ENCODE measurements around the gene GARNL3.

GARNL3 gene

DNA sequence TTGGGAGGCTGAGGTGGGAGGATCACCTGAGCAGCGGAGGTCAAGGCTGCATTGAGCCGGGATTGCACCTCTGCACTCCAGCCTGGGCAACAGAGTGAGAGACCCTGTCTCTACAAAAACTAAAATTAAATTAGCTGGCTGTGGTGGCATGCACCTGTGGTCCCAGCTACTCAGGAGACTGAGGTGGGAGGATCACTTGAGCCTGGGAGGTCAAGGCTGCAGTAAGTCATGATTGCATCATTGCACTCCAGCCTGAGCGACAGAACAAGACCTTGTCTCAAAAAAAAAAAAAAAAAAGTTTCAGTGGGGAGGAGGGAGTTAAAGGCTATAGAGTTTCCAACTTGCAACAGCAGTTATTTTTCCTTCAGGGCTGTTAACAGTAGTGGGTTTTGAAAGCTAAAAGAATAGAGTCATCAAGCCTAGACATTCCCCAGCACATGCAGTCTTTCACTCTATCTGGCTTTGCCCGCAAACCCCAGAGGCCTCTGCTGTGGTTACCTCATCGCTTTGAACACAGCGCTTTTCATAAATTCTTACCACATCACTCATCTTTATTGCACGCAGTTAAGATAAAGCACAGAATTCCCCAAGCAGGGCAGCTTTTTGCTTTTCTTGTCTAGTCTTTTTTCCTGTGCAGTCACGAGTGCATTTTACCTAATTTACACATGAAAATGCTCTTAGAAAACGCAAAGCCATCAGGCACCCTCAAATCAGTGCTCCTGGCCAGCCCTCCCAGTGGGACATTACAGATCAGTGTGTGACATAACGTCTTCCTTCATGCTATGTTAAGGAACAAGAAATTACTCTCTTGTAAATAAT lies 123.7 kb downstream of the GARNL3 start:
- Histone ChIP-seq H3K27ac (peak overlapping the region in 1 of 2 donors; percentile 56), H3K4me3 (no peak overlapping the region)
- TF ChIP-seq, protein P1, sequence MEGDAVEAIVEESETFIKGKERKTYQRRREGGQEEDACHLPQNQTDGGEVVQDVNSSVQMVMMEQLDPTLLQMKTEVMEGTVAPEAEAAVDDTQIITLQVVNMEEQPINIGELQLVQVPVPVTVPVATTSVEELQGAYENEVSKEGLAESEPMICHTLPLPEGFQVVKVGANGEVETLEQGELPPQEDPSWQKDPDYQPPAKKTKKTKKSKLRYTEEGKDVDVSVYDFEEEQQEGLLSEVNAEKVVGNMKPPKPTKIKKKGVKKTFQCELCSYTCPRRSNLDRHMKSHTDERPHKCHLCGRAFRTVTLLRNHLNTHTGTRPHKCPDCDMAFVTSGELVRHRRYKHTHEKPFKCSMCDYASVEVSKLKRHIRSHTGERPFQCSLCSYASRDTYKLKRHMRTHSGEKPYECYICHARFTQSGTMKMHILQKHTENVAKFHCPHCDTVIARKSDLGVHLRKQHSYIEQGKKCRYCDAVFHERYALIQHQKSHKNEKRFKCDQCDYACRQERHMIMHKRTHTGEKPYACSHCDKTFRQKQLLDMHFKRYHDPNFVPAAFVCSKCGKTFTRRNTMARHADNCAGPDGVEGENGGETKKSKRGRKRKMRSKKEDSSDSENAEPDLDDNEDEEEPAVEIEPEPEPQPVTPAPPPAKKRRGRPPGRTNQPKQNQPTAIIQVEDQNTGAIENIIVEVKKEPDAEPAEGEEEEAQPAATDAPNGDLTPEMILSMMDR (IDR thresholded peaks at IDR 0.05): no peak
- DNase-seq (ENCODE audit: low spot score): peak; percentile 76

DNA sequence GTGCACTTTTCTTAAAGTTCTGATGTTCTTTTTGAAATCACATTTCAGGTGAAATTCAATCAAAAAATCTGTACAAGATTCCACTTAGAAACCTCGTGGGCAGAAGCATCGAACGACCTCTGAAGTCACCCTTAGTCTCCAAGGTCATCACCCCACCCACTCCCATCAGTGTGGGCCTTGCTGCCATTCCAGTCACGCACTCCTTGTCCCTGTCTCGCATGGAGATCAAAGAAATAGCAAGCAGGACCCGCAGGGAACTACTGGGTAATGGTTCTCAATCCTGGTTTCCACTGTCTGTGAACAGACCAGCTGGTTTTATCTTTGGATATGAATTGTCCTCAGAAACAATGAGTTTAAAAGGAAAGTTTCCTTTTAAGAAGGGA lies 124.3 kb downstream of the GARNL3 start:
- TF ChIP-seq, protein P1 (IDR thresholded peaks at IDR 0.05): no peak
- peak; percentile 52 for DNase-seq (ENCODE audit: low spot score)
- Histone ChIP-seq H3K27ac (peak overlapping the region in 1 of 2 donors; percentile 56), H3K4me3 (no peak overlapping the region)

DNA sequence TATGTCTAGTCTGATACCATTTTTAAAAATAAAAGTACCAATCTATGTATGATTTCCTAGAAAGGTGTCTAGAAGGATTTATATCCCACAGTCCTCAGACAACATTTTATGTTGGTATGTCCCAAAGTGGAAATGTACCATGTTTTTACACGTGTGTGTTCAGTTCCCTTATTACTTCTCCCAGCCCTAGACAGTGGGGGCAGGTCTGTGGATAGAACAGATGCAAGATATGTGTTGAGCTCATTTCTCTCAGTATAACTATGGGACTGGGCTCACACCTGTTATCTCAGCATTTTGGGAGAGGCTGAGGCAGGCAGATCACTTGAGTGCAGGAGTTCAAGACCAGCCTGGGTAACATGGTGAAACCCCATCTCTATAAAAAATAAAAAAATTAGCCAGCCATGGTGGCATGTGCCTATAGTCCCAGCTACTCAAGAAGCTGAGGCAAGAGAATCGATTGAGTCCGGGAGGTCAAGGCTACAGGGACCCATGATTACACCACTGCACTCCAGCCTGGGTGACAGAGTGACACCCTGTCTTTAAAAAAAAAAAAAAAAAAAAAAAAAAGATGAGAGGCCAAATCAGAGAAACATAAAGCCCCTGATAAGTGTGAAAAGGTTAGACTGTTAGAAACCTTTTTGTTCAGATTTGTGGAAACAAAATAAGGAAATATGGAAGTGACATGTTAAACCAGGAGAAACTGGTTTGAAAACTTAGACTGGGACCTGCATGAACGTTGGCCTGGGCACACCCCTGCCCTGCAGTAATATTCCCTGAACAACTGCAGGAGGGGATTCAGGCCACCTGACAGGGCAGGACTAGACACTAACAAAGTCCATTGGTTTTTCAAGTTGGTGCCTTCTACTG lies 125.0 kb downstream of the GARNL3 start:
- DNase-seq (ENCODE audit: low spot score): peak; percentile 33
- Histone ChIP-seq H3K27ac (peak overlapping the region in 1 of 2 donors; percentile 56), H3K4me3 (no peak overlapping the region)
- TF ChIP-seq, protein P1 (IDR thresholded peaks at IDR 0.05): no peak

DNA sequence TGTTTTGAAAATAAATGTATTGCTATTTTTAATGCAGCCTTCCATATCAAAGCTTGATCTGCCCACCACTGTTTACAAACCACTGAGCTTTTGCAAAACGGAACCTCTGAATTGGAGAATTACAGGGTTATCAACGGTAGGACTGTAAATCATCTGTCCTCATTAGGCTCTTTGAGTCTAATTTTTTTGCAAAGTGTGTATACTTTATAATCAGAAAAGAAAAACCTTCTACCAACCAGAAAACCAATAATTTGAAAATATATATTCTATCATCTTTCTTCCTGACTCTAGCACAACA lies 125.6 kb downstream of the GARNL3 start:
- TF ChIP-seq, protein P1 (IDR thresholded peaks at IDR 0.05): no peak
- DNase-seq (ENCODE audit: low spot score): no peak
- no peak overlapping the region for H3K4me3 ChIP-seq
- H3K27ac ChIP-seq: no peak overlapping the region

DNA sequence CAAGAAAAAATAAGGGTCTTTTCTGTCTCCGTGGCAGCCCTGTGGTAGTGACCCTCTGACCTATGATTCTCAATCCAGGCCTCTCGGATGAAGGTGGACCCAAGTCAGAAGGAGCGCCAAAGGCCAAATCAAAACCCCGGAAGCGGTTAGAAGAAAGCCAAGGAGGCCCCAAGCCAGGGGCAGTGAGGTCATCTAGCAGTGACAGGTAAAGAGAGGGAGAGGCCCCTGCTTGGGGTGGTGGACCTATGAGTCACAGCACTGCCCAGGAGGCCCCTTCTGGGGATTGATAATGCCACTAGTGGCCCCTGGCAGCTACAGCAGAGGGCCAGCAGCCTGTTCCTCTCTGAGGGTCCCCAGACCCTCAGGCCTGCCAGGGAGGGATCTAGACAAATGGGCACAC lies 126.0 kb downstream of the GARNL3 start:
- peak; percentile 45 for DNase-seq (ENCODE audit: low spot score)
- TF ChIP-seq, protein P1 (IDR thresholded peaks at IDR 0.05): no peak
- Histone ChIP-seq H3K4me3 (no peak overlapping the region), H3K27ac (no peak overlapping the region)

DNA sequence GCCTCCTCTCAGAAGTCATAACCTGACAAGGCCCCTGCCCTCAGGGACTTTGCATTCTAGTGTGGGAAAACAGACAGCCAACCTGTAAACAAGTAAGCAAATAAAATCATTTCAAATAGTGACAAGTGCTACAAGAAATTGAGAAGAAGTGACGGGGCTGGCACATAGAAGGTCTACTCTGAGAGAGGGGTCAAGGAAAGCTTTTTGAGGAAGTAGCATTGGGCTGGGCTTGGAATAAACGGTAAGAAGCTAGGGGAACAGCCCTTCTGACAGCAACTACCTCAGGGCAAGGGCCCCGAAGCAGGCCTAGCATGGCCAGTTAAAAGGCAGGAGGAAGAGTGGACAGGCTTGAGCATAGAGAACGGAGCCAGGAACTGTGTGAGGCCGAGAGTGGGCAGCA lies 127.6 kb downstream of the GARNL3 start:
- peak; percentile 66 for DNase-seq (ENCODE audit: low spot score)
- Histone ChIP-seq H3K4me3 (no peak overlapping the region), H3K27ac (no peak overlapping the region)
- TF ChIP-seq, protein P1 (IDR thresholded peaks at IDR 0.05): no peak

All from coronary artery (tissue), 2 donors.